ENCODE results near the gene GUK1. TPM values are rescaled to one million over a fixed set of nuclear protein-coding genes. Genes with fewer than 3 reads are reported as not detected.

Gene GUK1
- total RNA-seq, 3 donors from 2014 or later (not counting 1 experiment from before 2014, with no cell fraction given): 292 to 313 (median 308) TPM

- Mint-ChIP-seq H3K27ac (no peak overlapping the region), H3K27me3 (ENCODE audit: low read depth in 2 of 2) (no peaks in the 10 kb centered on the region), H3K36me3 (no peaks in the 10 kb centered on the region), H3K9me3 (no peaks in the 10 kb centered on the region), H3K4me1 (peaks cover 17 to 25% of the 10 kb centered on the region in 2 donors), H3K4me3 (no peak overlapping the region)
- Histone ChIP-seq H3K27me3 (ENCODE audit: control insufficient read depth, insufficient read depth, low read length) (no peaks in the 10 kb centered on the region), H3K36me3 (ENCODE audit: control insufficient read depth, insufficient read depth, low read length) (no peaks in the 10 kb centered on the region), H3K4me3 (ENCODE audit: low read length) (no peak overlapping the region), H3K9me3 (ENCODE audit: control insufficient read depth, insufficient read depth, low read length) (no peaks in the 10 kb centered on the region), H3K4me1 (ENCODE audit: control insufficient read depth, insufficient read depth, low read length) (peaks cover 32% of the 10 kb centered on the region), H3K27ac (ENCODE audit: low read length) (no peak overlapping the region)
- ATAC-seq: no peak
- DNase-seq: no peak
- intact Hi-C loops (cut with micrococcal nuclease): no loop called here
- TF ChIP-seq CTCF (IDR thresholded peaks at IDR 0.05): no peak
- 38% methylated on average over 14 of the region's 14 CpGs for WGBS (ENCODE audit: insufficient coverage)
Observed at GRCh38 chr1:228162286-228163006, 22.4 kb downstream of the GUK1 start.

DNA sequence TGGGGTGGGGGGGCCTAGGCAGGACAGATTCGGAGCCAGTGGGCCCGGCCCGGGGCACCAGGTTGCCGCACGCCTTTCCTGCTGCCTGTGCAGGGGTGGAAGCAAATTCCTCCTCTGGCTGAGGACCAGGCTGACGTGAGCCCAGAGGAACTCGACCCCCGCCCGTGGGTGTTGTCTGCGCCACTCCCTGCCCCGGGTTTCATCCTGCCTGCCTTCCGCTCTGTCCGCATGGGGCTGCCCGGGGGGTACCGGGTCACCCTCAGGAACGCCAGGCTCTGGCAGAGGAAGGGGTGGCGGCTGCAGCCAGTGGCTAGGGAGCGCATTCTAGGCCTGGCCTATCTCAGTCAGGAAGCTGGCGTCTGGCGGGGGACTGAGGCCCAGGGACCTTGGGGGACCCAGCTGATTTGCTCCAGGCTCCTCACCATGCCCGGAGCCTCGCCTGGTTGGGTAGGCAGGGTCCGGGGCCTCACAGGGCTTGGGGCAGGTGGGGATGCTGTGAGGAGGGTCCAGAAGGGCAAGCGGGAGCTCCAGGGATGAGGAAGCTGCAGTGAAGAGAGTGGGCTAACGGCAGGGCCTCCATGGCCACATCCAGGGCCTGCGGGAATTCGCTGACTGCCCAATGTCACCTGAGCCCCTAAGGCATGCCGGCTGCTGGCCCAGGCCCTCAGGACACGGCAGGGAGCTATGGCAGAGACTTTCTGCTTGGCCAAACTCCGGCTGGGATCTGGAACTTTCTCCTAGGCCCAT lies 23.1 kb downstream of the GUK1 start:
- peaks cover 32% of the 10 kb centered on the region for H3K4me1 ChIP-seq (ENCODE audit: control insufficient read depth, insufficient read depth, low read length)
- intact Hi-C loops (cut with micrococcal nuclease): no loop called here

GRCh38 chr1:228163776-228164519 lies 23.9 kb downstream of the GUK1 start:
- ATAC-seq: no peak
- Mint-ChIP-seq H3K9me3 (no peaks in the 10 kb centered on the region), H3K27me3 (ENCODE audit: low read depth in 2 of 2) (no peaks in the 10 kb centered on the region), H3K4me3 (peak overlapping the region; percentile 49), H3K4me1 (peaks cover 23 to 34% of the 10 kb centered on the region in 2 donors), H3K36me3 (no peaks in the 10 kb centered on the region), H3K27ac (peak overlapping the region; percentile 94 to 95)
- intact Hi-C loops (cut with micrococcal nuclease): no loop called here
- Histone ChIP-seq H3K4me3 (ENCODE audit: low read length) (no peak overlapping the region), H3K9me3 (ENCODE audit: control insufficient read depth, insufficient read depth, low read length) (no peaks in the 10 kb centered on the region), H3K36me3 (ENCODE audit: control insufficient read depth, insufficient read depth, low read length) (no peaks in the 10 kb centered on the region), H3K27me3 (ENCODE audit: control insufficient read depth, insufficient read depth, low read length) (no peaks in the 10 kb centered on the region), H3K27ac (ENCODE audit: low read length) (no peak overlapping the region), H3K4me1 (ENCODE audit: control insufficient read depth, insufficient read depth, low read length) (peaks cover 32% of the 10 kb centered on the region)
- DNase-seq: no peak
- TF ChIP-seq CTCF (IDR thresholded peaks at IDR 0.05): no peak
- WGBS (ENCODE audit: insufficient coverage): 94% methylated on average over 9 of the region's 10 CpGs

More for the DNA sequence above, 23.1 kb downstream of the GUK1 start:
- no peak overlapping the region for H3K4me3 ChIP-seq (ENCODE audit: low read length)
- H3K27me3 ChIP-seq (ENCODE audit: control insufficient read depth, insufficient read depth, low read length): no peaks in the 10 kb centered on the region
- no peaks in the 10 kb centered on the region for H3K9me3 Mint-ChIP-seq
- no peaks in the 10 kb centered on the region for H3K27me3 Mint-ChIP-seq (ENCODE audit: low read depth in 2 of 2)
- no peak for TF ChIP-seq CTCF (IDR thresholded peaks at IDR 0.05)
- H3K4me3 Mint-ChIP-seq: no peak overlapping the region
- H3K27ac ChIP-seq (ENCODE audit: low read length): no peak overlapping the region
- H3K36me3 Mint-ChIP-seq: no peaks in the 10 kb centered on the region
- ATAC-seq (no peak), DNase-seq (no peak)
- no peaks in the 10 kb centered on the region for H3K9me3 ChIP-seq (ENCODE audit: control insufficient read depth, insufficient read depth, low read length)
- peaks cover 17 to 30% of the 10 kb centered on the region in 2 donors for H3K4me1 Mint-ChIP-seq
- WGBS (ENCODE audit: insufficient coverage): 67% methylated on average over 30 of the region's 30 CpGs
- no peak overlapping the region for H3K27ac Mint-ChIP-seq
- H3K36me3 ChIP-seq (ENCODE audit: control insufficient read depth, insufficient read depth, low read length): no peaks in the 10 kb centered on the region

All from natural killer cell (primary cell).